Myocyte (in vitro differentiated cells): ENCODE results near the gene ARHGAP6. TPM values are rescaled to one million over a fixed set of nuclear protein-coding genes. Genes with fewer than 3 reads are reported as not detected.
"Not testable (repeated sequence)": the region's sequence is repeated elsewhere in the genome, so short reads cannot be mapped to it uniquely, and the experiment has no call there.

ENCODE experiments used
- DNase-seq: peaks from one replicate; pipeline ENCODE4 v3.0.0-alpha.2; 2012; ENCODE audit warnings: low read depth
- total RNA-seq: library from RNA; depleted of rRNA; stranded (reverse); fragments of >200 nt; gene quantifications from 2 replicates; pipeline ENCODE4 v1.2.3, GENCODE V29; 2014

The ARHGAP6 gene
- total RNA-seq, 1 donor from 2014 or later: 18.1 TPM

DNA sequence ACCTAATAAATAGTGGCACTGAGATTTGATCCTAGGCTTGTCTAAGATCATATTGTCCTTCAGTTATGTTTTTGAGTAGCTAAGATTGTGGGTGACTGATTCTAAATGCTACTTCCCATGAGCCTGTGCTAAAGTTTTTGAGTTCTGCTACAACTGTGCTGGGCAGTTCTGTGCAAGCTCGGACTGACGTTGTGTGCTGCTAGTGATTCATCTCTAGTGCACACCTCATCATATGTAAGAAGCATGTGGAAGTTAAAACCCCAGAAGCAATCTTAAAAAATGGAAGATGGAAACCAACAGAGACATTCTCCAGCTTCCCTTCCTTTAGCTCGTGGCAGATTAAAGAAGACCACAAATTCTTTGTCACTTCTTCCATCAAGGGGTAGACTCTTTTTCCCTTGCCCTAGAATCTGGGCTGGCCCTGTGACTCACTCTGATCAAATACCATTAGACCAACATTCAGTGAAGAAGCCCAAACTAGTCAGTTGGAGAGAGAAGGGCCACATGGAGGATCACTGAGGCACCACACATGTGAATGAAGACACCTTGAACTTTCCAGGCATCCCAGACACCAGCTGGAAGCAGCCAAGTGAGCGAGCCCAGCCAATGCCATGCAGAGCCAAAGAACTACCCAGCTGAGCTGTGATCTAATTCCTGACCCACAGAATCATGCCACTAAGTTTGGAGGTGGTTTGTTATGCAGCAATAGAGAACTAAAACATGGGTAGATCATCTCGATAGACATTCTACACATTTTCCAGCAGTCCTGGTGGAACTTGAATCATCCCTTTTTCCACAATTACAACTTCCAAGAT lies 16.8 kb downstream of the ARHGAP6 start:
- no peak for DNase-seq

DNA sequence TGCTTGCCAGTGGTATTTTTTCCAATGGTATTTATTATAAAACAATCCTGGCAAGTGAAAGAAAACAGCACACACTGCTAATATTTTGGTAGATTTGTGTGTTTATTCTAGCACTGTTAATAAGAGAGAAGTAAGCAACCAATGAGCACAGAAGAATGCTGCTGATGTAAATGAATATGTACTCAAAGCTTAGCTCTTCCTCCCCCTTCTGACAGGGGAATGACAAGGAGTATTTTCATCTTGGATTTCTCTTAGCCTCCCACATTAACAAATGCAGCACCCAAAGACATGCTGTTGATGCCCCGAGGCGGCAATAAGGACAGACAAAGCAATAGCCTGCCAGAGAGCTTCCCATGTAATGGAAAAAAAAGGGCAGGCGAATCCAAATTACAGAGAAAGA lies 18.6 kb downstream of the ARHGAP6 start:
- DNase-seq: no peak

DNA sequence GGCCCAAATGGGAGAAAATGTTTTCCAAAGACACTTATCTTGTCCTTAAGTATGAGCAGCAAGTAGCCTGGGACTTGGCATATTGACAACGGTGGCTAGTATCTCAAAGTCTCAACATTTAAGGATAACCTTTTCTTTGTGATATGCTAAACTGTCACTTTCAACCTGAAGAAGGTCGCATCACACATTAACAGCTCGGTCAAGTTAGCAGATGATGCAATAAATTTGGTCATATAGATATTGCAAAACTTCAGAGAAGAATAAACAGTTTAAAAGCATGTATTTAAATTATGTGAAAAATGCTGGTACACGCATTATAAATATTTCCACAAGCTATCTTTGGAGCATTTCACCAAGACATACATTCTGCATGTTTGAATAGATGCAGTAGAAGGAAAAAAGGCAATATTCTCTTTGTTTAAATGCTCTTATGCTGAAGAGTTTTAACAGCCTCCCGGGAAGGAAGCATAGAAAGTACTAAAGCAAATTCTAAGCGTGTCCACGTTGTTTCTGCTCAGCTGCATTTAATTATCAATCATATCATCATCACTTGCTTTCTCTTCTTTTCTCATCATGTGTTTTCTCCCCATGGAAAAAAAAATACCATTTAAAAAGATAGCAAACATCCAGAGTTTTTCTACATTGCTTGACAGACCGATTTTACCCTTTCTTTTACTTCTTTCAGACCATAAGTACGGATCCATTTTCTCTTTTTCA lies 24.2 kb downstream of the ARHGAP6 start:
- no peak for DNase-seq

DNA sequence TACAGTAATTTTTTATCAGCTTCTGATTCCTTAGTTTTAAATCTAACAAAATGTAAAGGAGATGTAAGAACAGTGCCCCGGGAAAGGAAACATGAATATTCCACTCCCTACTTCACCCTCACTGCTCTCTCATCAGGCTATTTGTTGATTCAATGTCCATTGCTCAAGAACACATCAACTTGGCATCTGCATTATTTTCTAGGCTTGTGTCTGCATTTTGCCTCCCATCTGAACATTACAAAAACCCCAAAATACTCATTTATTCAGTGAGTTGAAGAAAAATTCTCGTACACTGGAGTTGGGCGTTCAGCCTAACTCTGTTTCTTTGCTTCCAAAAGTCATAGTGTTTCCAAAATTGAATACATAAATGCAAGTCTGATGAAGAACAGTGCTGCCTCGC lies 25.6 kb downstream of the ARHGAP6 start:
- DNase-seq: no peak

DNA sequence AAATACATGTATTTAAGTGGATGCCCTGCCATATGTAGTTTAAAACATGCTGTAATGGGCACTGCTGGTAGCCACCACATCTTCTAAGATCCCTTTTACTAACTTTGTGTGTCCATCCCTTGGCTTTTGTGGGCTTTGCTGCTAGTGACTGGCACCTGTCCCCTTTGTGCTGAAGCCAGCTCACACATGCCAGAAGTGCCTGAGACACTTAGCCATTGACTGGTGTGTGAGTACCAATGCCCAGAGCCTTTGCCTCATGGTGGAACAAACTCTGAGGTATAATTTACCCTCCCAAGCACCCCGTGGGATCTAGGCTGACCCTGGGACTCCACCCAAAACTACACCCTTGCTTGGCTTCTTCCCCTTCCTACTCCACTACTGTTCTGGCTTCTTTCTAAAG lies 33.0 kb downstream of the ARHGAP6 start:
- DNase-seq: peak; percentile 78

DNA sequence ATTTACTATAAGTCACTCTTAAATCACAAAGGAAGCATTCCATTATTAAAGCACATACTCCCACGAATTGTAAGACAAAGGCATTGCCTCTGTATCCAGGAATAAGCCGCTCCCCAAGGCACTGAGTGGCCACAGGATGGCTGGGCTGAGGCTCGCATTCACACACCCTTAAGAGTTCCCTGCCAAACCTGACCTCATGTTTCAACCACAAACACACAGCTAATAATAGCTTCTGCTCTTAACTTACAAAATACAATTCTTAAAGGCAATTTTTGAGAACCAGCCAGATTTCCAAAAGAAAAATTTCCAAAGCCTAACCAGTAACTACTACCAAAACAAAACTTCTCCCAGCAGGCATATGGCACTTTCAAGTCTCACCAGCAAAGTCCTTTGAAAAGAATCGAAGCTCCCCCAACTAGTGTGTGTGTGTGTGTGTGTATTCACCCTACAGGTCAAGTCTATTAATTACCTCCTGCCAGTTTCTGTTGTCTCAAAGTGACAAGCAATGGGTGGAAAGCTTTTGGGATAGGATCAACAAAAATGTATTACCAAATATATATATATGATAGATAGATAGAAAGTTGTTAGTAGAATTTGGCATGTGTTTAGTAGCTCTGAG lies 36.0 kb downstream of the ARHGAP6 start:
- DNase-seq: peak; percentile 86

DNA sequence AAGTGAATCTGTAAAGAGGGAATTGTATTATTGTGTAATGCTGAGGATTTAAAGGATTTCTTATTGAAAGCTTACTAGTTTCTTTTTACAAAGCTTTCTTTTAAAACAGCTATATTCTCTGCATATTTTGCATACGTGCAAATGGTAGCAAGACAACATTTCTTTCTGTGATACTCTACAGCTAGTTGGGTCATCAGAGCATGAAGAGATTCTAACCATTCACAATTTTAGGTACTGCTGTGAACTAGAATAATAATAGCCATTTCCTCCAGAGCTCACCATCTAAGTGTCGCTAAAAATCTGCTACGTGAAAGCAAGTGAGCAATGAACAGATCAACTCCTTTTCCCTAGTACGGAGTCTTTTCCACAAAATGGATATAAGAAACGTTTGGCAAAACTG lies 37.3 kb downstream of the ARHGAP6 start:
- no peak for DNase-seq

DNA sequence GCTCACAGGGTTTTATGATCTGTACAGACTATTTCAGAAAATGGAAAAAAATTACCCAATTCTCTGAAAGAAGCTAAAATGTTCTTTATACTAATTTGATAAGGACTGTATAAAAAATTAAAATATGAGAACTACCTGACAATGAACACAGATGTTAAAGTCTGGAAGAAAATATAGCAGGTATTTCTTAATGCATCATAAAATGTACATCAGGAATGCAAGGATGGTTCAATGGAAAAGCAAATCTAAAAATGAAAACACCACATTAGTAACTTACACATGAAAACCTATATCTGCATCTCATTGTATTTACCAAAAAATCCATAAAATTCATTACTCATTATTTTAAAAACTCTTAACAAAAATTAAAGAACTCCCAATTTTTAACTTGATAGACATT lies 39.4 kb downstream of the ARHGAP6 start:
- DNase-seq: no peak

DNA sequence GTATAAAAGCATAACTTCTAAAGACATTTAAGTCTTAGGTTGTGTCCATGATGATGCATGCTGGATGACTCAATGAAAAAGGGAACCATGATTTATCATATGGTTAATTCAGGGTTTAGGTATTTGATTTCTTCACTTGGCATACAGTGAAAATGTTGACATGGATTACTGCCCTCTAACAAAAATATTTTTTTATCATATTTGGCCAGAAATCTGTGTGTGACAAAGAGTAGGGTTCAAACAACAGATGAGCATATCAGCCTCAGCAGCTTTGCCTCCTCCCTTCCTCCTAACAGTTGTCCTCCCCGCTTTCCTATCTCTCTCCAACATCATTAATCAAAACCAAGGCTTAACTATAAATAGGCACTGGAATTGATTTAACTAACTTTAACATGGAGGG lies 46.3 kb downstream of the ARHGAP6 start:
- DNase-seq: no peak

DNA sequence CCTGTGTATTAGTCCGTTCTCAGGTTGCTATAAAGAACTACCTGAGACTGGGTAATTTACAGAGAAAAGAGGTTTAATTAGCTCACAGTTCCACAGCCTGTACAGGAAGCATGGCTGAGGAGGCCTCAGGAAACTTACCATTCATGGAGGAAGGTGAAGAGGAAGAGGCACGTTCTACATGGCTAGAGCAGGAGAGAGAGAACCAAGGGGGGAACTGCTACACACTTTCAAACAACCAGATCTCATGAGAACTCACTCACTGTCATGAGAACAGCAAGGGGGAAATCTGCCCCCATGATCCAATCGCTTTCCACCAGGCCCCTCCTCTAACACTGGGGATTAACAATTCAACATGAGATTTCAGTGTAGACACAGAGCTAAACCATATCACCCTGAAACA lies 51.5 kb downstream of the ARHGAP6 start:
- DNase-seq: not testable (repeated sequence)

DNA sequence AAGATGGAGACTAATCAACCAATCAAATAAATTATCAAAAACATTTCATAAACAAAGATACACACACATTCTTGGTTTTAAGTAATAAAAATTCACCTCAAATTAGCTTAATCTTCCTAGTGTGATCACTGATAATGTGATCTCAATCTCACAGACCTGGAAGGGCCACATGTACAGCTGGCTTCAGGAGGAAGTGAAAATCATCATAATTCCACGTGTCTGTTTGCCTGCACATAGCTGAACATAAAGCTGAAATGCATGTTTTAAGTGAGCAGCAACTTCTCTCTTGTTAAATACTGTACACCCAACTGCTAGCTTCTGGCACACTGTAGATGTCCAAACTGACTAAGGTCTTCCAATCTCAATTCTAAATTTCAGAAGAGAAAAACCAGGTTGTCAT lies 53.8 kb downstream of the ARHGAP6 start:
- DNase-seq: no peak

DNA sequence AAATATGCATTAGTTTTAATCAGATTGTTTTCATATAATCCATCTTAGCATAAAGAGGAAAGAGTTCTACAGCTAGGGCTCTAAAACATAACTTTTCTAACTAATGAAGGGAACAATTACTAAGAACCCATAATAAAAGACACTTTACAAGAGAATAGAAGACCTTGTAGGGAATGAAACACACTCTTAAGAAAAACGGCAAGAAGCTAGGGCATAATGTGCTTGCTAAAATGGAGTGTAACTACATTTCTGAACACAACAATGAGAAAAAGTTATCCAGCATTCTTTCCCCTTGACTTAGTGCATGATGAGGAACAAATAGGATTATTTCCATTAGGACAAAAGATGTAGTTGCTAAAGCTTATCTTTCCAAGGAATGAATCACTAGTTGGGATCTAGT lies 54.6 kb downstream of the ARHGAP6 start:
- DNase-seq: no peak

DNA sequence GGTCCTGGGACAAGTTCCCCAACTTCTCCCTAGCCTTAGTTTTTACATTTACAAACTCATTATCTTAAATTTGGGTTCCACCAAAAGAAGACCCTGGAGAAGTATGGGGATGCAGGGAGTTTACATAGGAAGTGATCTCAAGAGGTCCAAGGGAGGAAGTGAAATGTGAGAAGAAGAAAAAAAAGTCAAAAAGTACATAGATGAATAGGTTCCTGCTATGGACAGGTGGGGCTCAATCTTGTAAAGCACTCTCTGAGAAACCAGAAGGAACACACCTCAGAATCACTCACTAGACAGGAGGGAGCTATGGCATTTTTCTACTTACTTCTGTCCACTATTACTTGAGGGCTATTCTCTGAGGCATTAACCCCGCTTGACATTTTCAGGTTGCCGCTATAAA lies 56.6 kb downstream of the ARHGAP6 start:
- DNase-seq: no peak

DNA sequence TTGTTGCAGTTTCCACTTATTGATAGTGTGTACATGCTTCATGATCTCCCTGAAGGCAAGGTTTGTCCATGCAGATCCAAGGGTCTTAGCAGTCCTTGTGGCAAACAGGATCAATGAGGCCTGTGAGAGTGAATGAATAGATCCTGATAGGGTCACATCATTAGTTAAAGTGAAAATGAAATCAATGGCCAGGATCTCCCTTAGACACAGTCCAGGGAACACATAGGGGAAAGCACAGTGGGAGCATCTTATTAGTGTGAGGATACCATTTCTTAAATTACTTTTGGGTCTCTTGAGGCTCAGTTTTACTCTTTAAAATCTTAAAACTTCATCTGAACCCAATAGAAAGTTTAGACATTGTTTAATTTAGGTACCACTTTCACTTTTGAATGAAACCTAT lies 59.3 kb downstream of the ARHGAP6 start:
- no peak for DNase-seq

DNA sequence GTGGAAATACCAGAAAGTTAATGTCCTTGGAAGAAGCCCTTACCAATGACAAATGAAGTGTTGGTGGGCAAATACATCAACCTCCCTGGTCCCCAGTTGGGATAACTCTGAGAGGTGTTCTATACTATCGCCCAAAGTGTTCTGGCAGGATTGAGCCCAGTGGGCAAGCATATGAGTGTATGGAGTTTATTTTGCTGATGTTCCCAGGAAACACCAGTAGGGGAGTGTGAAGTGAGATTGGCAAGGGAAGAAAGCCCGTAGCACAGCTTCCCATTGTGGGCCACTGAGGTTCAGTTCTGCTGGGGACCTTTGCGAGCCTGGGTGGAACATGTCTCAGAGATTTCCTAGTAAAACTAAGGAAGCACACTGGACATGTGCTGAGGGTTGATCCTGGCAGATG lies 65.1 kb downstream of the ARHGAP6 start:
- DNase-seq: no peak

DNA sequence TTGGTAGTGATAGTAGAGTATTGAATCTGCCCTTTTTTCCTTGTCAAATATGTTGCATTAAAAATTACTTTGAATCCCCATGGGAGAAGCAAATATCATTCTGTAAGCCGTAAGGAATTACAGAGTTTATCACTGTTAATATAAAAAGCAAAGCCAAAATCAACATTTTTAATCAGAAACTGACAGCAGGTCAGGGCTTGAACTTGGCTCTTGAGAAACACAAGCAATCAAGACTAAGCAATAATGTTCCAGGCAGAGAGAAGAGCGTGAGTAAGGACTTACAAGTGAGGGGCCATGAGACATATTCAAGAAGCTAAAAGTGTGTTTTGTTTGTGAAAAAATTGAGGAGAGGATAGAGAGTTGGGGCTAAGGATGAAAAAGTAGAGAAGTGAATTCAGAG lies 68.2 kb downstream of the ARHGAP6 start:
- no peak for DNase-seq

DNA sequence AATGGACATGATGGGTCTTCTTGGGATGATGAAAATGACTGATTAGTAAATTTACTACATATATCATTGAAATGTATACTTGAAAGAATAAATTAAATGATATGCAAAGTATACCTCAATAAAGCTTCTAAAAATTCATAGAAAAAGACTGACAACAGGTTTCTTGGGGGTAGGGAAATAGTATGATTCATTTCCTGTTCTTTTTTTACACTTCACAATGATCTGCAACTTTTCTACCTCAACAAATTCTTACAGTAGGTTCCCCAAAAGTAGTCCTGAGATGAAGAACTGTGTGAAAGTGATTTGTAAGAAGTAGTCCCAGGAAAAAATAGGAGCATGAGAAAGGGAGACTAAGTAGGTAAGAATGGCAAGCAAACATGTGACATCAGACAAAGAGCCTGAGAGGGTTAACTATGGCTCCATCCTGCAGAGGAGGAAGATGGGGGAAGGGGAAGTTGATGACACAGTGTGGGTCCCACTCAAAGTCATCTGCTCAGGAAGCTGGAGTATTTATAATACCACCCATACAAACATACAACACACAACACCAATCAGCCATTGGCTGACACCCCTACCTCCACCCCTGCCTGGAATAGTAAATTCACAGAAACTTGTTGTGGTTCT lies 73.9 kb downstream of the ARHGAP6 start:
- DNase-seq: no peak

DNA sequence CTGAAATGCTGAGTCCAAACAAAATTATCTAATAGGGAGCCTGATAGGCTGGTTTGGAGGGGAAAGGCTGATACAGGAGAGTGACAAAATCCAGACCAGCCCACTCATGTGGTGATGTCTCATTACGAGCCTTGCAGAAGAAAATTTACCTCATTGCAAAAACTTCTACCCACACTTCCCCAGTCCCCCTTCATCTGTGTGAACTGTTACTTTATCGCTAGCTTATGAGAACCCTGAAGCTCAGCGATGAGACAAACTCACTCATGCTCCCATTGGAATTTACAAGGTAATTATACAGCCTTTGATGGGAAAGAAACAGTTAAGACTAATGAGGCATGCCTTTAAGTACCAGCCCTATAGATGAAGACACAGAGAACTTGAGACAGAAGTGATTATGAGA lies 76.1 kb downstream of the ARHGAP6 start:
- no peak for DNase-seq

DNA sequence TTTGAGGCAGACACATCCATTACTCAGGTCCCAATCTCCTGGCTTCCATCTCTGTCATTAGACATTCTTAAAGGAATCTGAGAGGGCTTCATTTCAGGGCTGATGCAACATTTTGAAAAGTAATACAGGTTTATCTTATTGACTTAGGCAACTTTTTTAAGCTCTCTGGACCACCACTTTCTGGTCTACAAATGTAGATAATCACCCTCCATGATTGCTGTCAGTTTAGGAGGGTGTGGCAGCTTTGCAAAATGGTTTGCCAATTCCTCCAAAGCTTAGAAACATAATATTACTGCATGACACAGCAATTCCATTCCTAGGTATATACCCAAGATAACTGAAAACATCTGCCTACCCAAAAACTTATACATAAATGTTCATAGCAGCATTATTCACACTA lies 77.6 kb downstream of the ARHGAP6 start:
- DNase-seq: no peak

DNA sequence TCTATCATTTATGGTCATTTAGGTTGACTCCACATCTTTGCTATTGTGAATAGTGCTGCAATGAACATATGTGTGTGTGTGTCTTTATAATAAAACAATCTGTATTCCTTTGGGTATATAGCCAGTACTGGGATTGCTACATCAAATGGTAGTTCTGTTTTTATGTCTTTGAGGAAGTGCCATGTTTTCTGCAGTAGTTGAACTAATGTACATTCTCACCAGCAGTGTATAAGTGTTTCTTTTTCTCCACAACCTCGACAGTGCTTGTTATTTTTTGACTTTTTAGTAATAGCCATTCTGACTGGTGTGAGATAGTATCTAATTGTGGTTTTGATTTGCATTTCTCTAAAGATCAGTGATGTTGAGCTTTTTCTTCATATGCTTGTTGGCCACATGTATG lies 80.5 kb downstream of the ARHGAP6 start:
- no peak for DNase-seq

DNA sequence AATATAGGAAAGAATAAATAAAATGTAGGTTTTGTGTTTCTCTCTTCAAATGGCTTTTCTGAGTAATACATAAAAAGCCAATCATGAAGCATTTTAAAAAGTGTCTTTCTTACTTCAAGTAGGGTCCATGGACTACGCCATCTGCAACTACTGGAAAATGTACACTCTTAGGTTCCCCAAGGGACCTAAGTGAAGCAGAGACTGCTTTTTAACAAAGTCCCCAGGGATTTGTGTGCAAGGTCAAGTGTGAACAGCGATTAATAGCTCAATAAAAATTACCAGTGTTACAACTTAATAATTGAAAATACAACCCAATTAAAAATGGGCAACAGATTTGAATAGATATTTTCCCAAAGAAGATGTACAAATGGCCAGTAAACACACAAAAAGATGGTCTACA lies 84.9 kb downstream of the ARHGAP6 start:
- DNase-seq: no peak
